B cell (primary cell): ENCODE data around the gene NR3C2. TPM values are rescaled to one million over a fixed set of nuclear protein-coding genes. Genes with fewer than 3 reads are reported as not detected.

Experiments
- ATAC-seq: fragments of 200-7000 bp; cut with Tn5 transposase; one replicate; pipeline ENCODE4 v1.10.0; 2021; ENCODE audit warnings: low read depth, mild to moderate bottlenecking, moderate number of reproducible peaks, moderate library complexity
- CTCF ChIA-PET: fragments of 350-600 bp; sonication (Branson Sonifier 250); formaldehyde crosslinking; loops from one replicate; lab custom pipeline; 2021; ENCODE audit warnings: antibody characterized with exemption, inconsistent platforms; lab: Charles Lee
- POLR2A ChIA-PET: fragments of 350-600 bp; sonication (Branson Sonifier 250); formaldehyde crosslinking; loops from one replicate; lab custom pipeline; 2021; ENCODE audit warnings: antibody characterized with exemption; lab: Charles Lee
- DNase-seq: peaks from one replicate; pipeline ENCODE4 v3.0.0; 2013
- H2AFZ ChIP-seq: 2 replicates; pipeline ENCODE4 v1.6.1; 2012; ENCODE audit warnings: mild to moderate bottlenecking, low read depth, low read length; ENCODE audit not compliant: insufficient read depth, poor library complexity, severe bottlenecking
- H3K27ac ChIP-seq, 2 donors: 1 replicate in 1 of 2; 2 replicates in 1 of 2; pipeline ENCODE4 v1.5.1; 2012 to 2013; ENCODE audit warnings: low read length in 2 of 2, mild to moderate bottlenecking in 2 of 2, moderate library complexity in 1 of 2
- H3K27me3 ChIP-seq, 4 experiments: fragments of 200-600 bp in 1 of 4; sonication (generic) in 1 of 4; replicated peaks in 1 of 4; 1 replicate in 2 of 4; 2 replicates in 2 of 4; pipeline versions ENCODE4 v1.6.1 to v1.7.0; 2013 to 2016; ENCODE audit warnings: low read length in 3 of 4, mild to moderate bottlenecking in 2 of 4, mixed read lengths in 1 of 4, moderate library complexity in 1 of 4; ENCODE audit not compliant: insufficient read depth in 4 of 4, control insufficient read depth in 3 of 4; ENCODE audit errors: control extremely low read depth in 1 of 4
- H3K36me3 ChIP-seq, 2 experiments: replicated peaks in 1 of 2; 1 replicate in 1 of 2; 2 replicates in 1 of 2; pipeline versions ENCODE4 v1.6.1 to v1.7.1; 2013; ENCODE audit warnings: low read length in 1 of 2; ENCODE audit not compliant: insufficient read depth in 2 of 2, control insufficient read depth in 1 of 2; ENCODE audit errors: control extremely low read depth in 1 of 2, extremely low read depth in 1 of 2
- H3K4me1 ChIP-seq, 2 donors: fragments of 200-600 bp in 1 of 2; sonication (generic) in 1 of 2; 1 replicate in 1 of 2; 2 replicates in 1 of 2; pipeline versions ENCODE4 v1.5.1 to v1.6.1; 2013 to 2017; ENCODE audit warnings: low read length in 2 of 2; ENCODE audit not compliant: control insufficient read depth in 2 of 2, insufficient read depth in 2 of 2
- H3K4me2 ChIP-seq: replicated peaks from 2 replicates; pipeline ENCODE3; 2012; ENCODE audit warnings: mild to moderate bottlenecking, low read depth, low read length; ENCODE audit not compliant: poor library complexity, severe bottlenecking
- H3K4me3 ChIP-seq, 5 experiments: fragments of 200-600 bp in 1 of 5; sonication (generic) in 1 of 5; 1 replicate in 3 of 5; 2 replicates in 2 of 5; pipeline versions ENCODE4 v1.5.1 to v1.7.0; 2011 to 2016; ENCODE audit warnings: low read length in 4 of 5, mild to moderate bottlenecking in 4 of 5, low read depth in 2 of 5, control low read depth in 1 of 5, moderate library complexity in 1 of 5; ENCODE audit not compliant: insufficient read depth in 1 of 5; ENCODE audit errors: control extremely low read depth in 1 of 5, extremely low read depth in 1 of 5
- H3K79me2 ChIP-seq: fragments of 200-600 bp; sonication (generic); one replicate; pipeline ENCODE4 v1.6.0; 2016; ENCODE audit warnings: low read length; ENCODE audit not compliant: control insufficient read depth, insufficient read depth
- H3K9ac ChIP-seq: fragments of 200-600 bp; sonication (generic); 2 replicates; pipeline ENCODE4 v1.6.1; 2017; ENCODE audit warnings: mild to moderate bottlenecking, low read length, moderate library complexity
- H3K9me3 ChIP-seq, 3 donors: one replicate each; pipeline versions ENCODE4 v1.6.1 to v1.7.1; 2013; ENCODE audit warnings: low read length in 2 of 3; ENCODE audit not compliant: control insufficient read depth in 2 of 3, insufficient read depth in 1 of 3; ENCODE audit errors: control extremely low read depth in 1 of 3
- H4K20me1 ChIP-seq: 2 replicates; pipeline ENCODE4 v1.6.0; 2012; ENCODE audit warnings: mild to moderate bottlenecking, low read length; ENCODE audit not compliant: insufficient read depth, control insufficient read depth, poor library complexity, severe bottlenecking
- H3K27ac Mint-ChIP-seq: one replicate; pipeline ENCODE4 v1.8.0; 2021; ENCODE audit warnings: mixed read lengths
- H3K27me3 Mint-ChIP-seq: one replicate; pipeline ENCODE4 v1.8.0; 2021; ENCODE audit warnings: mixed read lengths
- H3K4me1 Mint-ChIP-seq: one replicate; pipeline ENCODE4 v1.8.0; 2021; ENCODE audit warnings: mixed read lengths
- H3K4me3 Mint-ChIP-seq: one replicate; pipeline ENCODE4 v1.8.0; 2021; ENCODE audit warnings: mixed read lengths
- H3K9me3 Mint-ChIP-seq: one replicate; pipeline ENCODE4 v1.8.0; 2022; ENCODE audit warnings: mixed read lengths; ENCODE audit not compliant: insufficient read depth
- CTCF ChIP-seq: fragments of 200-600 bp; IDR thresholded peaks from one replicate; pipeline ENCODE4 v1.8.0; 2022; ENCODE audit warnings: antibody characterized with exemption, mild to moderate bottlenecking
- EZH2 ChIP-seq: IDR thresholded peaks from 2 replicates; pipeline ENCODE4 v1.6.1; 2012; ENCODE audit warnings: borderline replicate concordance, low read depth, mild to moderate bottlenecking, moderate library complexity, low read length; ENCODE audit not compliant: insufficient read depth, poor library complexity, severe bottlenecking
- WGBS: methylation state at CpG from one replicate; pipeline ENCODE4 v1.1.5; 2013; ENCODE audit warnings: missing lambda C conversion rate; ENCODE audit not compliant: insufficient coverage; 5-methylcytosine and 5-hydroxymethylcytosine counted together
- intact Hi-C: fragments of 100-400 bp; cut with micrococcal nuclease; formaldehyde crosslinking; loops from one replicate; pipeline ENCODE4 v1.10.0; 2022
- polyA plus RNA-seq: library from polyadenylated mRNA; depleted of rRNA; stranded (reverse); fragments of >200 nt; gene quantifications from 2 replicates; pipeline ENCODE4 v1.2.3, GENCODE V29; 2012
- total RNA-seq, 2 donors: library from RNA; stranded (reverse); fragments of 120-200 nt in 1 of 2; gene quantifications; 1 replicate in 1 of 2; 2 replicates in 1 of 2; pipeline versions ENCODE4 v1.2.3 to v1.2.4, GENCODE V29; 2013 to 2022

The NR3C2 gene
- total and polyA plus RNA-seq, 2 donors (not counting 1 experiment from before 2014, with no cell fraction given): 6.7 to 19.3 TPM

- DNase-seq (no peak), ATAC-seq (peak; percentile 0)
- Histone ChIP-seq H4K20me1 (no peaks in the 10 kb centered on the region), H3K79me2 (peaks cover 8% of the 10 kb centered on the region), H3K4me1 (peaks cover 25 to 34% of the 10 kb centered on the region in 2 donors), H3K36me3 (no peaks in the 10 kb centered on the region), H3K27ac (peak overlapping the region; percentile 94), H3K9ac (peak overlapping the region; percentile 100), H3K9me3 (no peaks in the 10 kb centered on the region), H3K4me3 (peak overlapping the region; percentile 72 to 98 (median 94)), H3K4me2 (peak overlapping the region; percentile 93), H3K27me3 (peaks cover 0 to 12% (median 6%) of the 10 kb centered on the region in 4 experiments), H2AFZ (peak overlapping the region; percentile 97)
- peak overlapping the region; percentile 95 for H3K4me3 Mint-ChIP-seq
- H3K27ac Mint-ChIP-seq: peak overlapping the region; percentile 100
- H3K4me1 Mint-ChIP-seq: peaks cover 34% of the 10 kb centered on the region
- intact Hi-C loops: loop anchor here (5.0 kb wide), 2 partner anchors 826 to 1921 kb away; partner anchors contain the start of genes SLC10A7 and TMEM184C
- no peak for TF ChIP-seq CTCF
- no peak for TF ChIP-seq EZH2
- ChIA-PET CTCF (interaction anchor here (1.1 kb wide), 1 partner anchor 386 kb away, joined by 3 read pairs; no protein-coding TSS in a partner anchor), POLR2A (interaction anchor here (0.6 kb wide), 4 partner anchors 9 to 524 kb away, joined by 3 to 10 read pairs (median 4); no protein-coding TSS in a partner anchor)
- H3K9me3 Mint-ChIP-seq: no peaks in the 10 kb centered on the region
- no peaks in the 10 kb centered on the region for H3K27me3 Mint-ChIP-seq
- WGBS: under 1% methylated on average over 16 of the region's 27 CpGs
Observed at GRCh38 chr4:148442832-148443511, 758 bp upstream of the NR3C2 start.

GRCh38 chr4:148441624-148441985 is 609 bp downstream of the NR3C2 start:
- Mint-ChIP-seq H3K27me3 (no peaks in the 10 kb centered on the region), H3K4me3 (peak overlapping the region; percentile 95), H3K27ac (peak overlapping the region; percentile 100), H3K9me3 (no peaks in the 10 kb centered on the region), H3K4me1 (peaks cover 32% of the 10 kb centered on the region)
- H3K79me2 ChIP-seq: peaks cover 8% of the 10 kb centered on the region
- no peak overlapping the region for H3K27ac ChIP-seq
- ATAC-seq (no peak), DNase-seq (no peak)
- TF ChIP-seq CTCF (no peak), EZH2 (no peak)
- no peaks in the 10 kb centered on the region for H3K36me3 ChIP-seq
- no peaks in the 10 kb centered on the region for H4K20me1 ChIP-seq
- H3K4me2 ChIP-seq: peak overlapping the region; percentile 93
- peak overlapping the region; percentile 38 to 98 (median 94) for H3K4me3 ChIP-seq
- peak overlapping the region; percentile 100 for H3K9ac ChIP-seq
- intact Hi-C loops: loop anchor here (5.0 kb wide), 2 partner anchors 824 to 1919 kb away; partner anchors contain the start of genes SLC10A7 and TMEM184C
- POLR2A ChIA-PET: no interaction called here
- peaks cover 19 to 29% of the 10 kb centered on the region in 2 donors for H3K4me1 ChIP-seq
- CTCF ChIA-PET: interaction anchor here (1.1 kb wide), 1 partner anchor 385 kb away, joined by 4 read pairs; no protein-coding TSS in a partner anchor
- no peaks in the 10 kb centered on the region for H3K9me3 ChIP-seq
- H3K27me3 ChIP-seq: peaks cover 0 to 12% (median 6%) of the 10 kb centered on the region in 4 experiments
- H2AFZ ChIP-seq: peak overlapping the region; percentile 97
- WGBS: 3% methylated on average over 6 of the region's 12 CpGs
